Peyer's patch (tissue), 4 donors: Measurements from ENCODE around the gene MCF2L2. TPM values are rescaled to one million over a fixed set of nuclear protein-coding genes. Genes with fewer than 3 reads are reported as not detected.
A peak's percentile ranks its signal among the peaks of the same experiment; 100 is the strongest.

Source experiments
- DNase-seq, 3 donors: peaks; one replicate each; pipeline ENCODE4 v3.0.0-alpha.2; 2017 to 2019
- H3K27ac ChIP-seq, 4 donors: fragments of 200-600 bp; sonication (generic); one replicate each; pipeline ENCODE4 v1.5.1; 2016 to 2019
- H3K27me3 ChIP-seq, 2 donors: fragments of 200-600 bp; sonication (generic); one replicate each; pipeline ENCODE4 v1.5.1; 2019
- H3K36me3 ChIP-seq, 3 donors: fragments of 200-600 bp; sonication (generic); one replicate each; pipeline ENCODE4 v1.5.1; 2016 to 2019
- H3K4me1 ChIP-seq, 4 donors: fragments of 200-600 bp; sonication (generic); one replicate each; pipeline ENCODE4 v1.5.1; 2016 to 2019
- H3K4me3 ChIP-seq, 4 donors: fragments of 200-600 bp; sonication (generic); 1 replicate in 3 of 4; 2 replicates in 1 of 4; pipeline ENCODE4 v1.5.1; 2016 to 2019; ENCODE audit warnings: mild to moderate bottlenecking in 1 of 4
- H3K9me3 ChIP-seq, 4 donors: fragments of 200-600 bp; sonication (generic); one replicate each; pipeline ENCODE4 v1.5.1; 2016 to 2019; ENCODE audit warnings: mild to moderate bottlenecking in 1 of 4
- POLR2A ChIP-seq, 2 donors: fragments of 450-650 bp; IDR thresholded peaks; one replicate each; pipeline ENCODE4 v1.5.1; 2017; ENCODE audit warnings: antibody characterized with exemption in 2 of 2, mild to moderate bottlenecking in 2 of 2, moderate library complexity in 2 of 2
- total RNA-seq, 4 donors: library from RNA; depleted of rRNA; stranded (reverse); fragments of >200 nt; gene quantifications; one replicate each; pipeline ENCODE4 v1.1.0, GENCODE V29; 2016
- TF ChIP-seq, protein P1 (sequence below), 6 experiments: fragments of 450-650 bp in 4 of 6; fragments of 200-600 bp in 2 of 6; sonication (generic) in 1 of 6; IDR thresholded peaks; one replicate each; pipeline ENCODE4 v1.5.1; 2017 to 2019; ENCODE audit warnings: antibody characterized with exemption in 6 of 6, mild to moderate bottlenecking in 3 of 6, moderate library complexity in 1 of 6

The MCF2L2 gene
- total RNA-seq, 4 donors from 2014 or later = 0.67 to 12.4 (median 1.1) TPM

DNA sequence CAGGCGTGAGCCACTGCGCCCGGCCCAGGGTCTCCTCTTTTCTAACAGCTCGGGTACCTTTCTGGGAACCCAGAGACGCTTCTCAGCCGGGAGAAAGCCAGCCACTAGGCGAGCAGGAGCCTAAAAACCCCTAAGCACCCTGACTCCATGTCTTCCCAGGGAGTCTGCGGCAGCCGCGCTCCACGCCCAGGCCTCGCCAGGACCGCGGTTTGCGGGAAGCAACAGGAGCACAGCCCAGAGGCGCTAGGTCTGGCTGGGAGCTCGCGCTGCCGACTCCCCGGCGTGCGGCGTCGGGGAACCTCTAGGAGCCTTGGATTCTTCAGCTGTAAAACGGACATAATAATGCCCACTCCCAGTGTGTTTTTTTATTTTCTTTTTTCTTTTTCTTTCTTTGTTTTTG lies 264.9 kb downstream of the MCF2L2 start:
- peaks cover 0 to 24% (median 0%) of the 10 kb centered on the region in 4 donors for H3K9me3 ChIP-seq
- H3K4me1 ChIP-seq = peaks cover 0 to 11% (median 4%) of the 10 kb centered on the region in 4 donors
- no peaks in the 10 kb centered on the region for H3K27me3 ChIP-seq
- TF ChIP-seq POLR2A (IDR thresholded peaks at IDR 0.05) = no peak
- TF ChIP-seq, protein P1, sequence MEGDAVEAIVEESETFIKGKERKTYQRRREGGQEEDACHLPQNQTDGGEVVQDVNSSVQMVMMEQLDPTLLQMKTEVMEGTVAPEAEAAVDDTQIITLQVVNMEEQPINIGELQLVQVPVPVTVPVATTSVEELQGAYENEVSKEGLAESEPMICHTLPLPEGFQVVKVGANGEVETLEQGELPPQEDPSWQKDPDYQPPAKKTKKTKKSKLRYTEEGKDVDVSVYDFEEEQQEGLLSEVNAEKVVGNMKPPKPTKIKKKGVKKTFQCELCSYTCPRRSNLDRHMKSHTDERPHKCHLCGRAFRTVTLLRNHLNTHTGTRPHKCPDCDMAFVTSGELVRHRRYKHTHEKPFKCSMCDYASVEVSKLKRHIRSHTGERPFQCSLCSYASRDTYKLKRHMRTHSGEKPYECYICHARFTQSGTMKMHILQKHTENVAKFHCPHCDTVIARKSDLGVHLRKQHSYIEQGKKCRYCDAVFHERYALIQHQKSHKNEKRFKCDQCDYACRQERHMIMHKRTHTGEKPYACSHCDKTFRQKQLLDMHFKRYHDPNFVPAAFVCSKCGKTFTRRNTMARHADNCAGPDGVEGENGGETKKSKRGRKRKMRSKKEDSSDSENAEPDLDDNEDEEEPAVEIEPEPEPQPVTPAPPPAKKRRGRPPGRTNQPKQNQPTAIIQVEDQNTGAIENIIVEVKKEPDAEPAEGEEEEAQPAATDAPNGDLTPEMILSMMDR (IDR thresholded peaks at IDR 0.05) = no peak
- no peak overlapping the region for H3K27ac ChIP-seq
- DNase-seq = no peak
- no peaks in the 10 kb centered on the region for H3K36me3 ChIP-seq
- no peak overlapping the region for H3K4me3 ChIP-seq

DNA sequence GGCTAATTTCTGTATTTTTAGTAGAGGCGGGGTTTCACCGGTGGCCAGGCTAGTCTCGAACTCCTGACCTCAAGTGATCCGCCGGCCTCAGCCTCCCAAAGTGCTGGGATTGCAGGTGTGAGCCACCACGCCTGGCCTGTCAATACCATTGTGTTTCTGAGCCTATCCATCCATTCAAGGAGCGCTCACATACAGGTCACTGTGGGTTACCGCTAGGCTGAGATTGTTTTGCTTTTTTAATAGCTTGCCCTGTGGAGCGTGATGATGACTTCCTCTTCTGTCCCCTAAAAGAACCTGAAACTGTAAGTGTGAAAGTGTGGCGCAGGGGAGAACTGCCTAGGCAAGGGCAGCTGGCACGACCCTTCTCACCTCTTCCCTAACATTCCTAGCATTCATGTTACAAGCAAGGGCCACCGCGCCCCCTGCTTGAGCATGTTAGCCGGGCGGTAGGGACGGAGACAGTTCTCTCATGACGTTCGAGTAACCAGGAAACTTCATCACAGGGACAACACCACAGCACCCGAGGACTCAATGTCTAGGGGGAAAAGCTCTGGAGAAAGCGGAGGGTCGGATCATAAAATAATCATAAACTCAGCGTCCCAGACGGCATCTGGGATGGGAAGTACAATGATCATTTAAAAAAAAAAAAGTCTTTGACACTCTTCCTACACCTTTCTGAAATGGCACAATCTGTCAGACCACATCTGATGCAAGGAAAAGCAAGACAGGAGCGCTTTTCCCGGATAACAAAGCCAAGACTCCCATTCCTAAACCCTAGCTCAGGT lies 266.7 kb downstream of the MCF2L2 start:
- DNase-seq = peak in 2 of 3 donors; percentile 55 to 61
- peaks cover 0 to 11% (median 4%) of the 10 kb centered on the region in 4 donors for H3K4me1 ChIP-seq
- H3K9me3 ChIP-seq = peaks cover 0 to 24% (median 0%) of the 10 kb centered on the region in 4 donors
- no peaks in the 10 kb centered on the region for H3K36me3 ChIP-seq
- TF ChIP-seq POLR2A (IDR thresholded peaks at IDR 0.05) = no peak
- TF ChIP-seq, protein P1 (IDR thresholded peaks at IDR 0.05) = no peak
- H3K27ac ChIP-seq = no peak overlapping the region
- H3K27me3 ChIP-seq = no peaks in the 10 kb centered on the region
- peak overlapping the region; percentile 32 to 78 (median 64) for H3K4me3 ChIP-seq

DNA sequence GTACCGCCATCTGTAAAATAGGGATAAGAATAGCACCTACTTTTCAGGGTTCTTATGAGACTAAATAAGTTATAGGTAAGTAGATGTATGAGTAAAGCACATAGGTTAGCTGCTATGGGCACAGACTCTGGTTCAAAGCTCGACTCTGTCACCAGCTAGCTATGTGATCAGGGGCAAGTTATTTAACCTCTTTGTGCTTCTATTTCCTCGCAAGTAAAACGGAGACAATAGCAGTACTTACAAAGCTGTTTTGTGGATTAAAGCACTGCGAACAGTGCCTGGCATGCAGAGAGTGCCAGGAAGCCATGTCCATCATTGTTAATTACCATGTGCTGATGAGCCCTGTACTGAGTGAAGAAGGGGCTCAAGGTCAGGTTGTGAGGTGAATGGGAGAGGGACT lies 267.8 kb downstream of the MCF2L2 start:
- peaks cover 0 to 11% (median 4%) of the 10 kb centered on the region in 4 donors for H3K4me1 ChIP-seq
- TF ChIP-seq POLR2A (IDR thresholded peaks at IDR 0.05) = no peak
- TF ChIP-seq, protein P1 (IDR thresholded peaks at IDR 0.05) = no peak
- no peaks in the 10 kb centered on the region for H3K36me3 ChIP-seq
- H3K27ac ChIP-seq = no peak overlapping the region
- no peaks in the 10 kb centered on the region for H3K27me3 ChIP-seq
- peaks cover 0 to 24% (median 0%) of the 10 kb centered on the region in 4 donors for H3K9me3 ChIP-seq
- no peak overlapping the region for H3K4me3 ChIP-seq
- no peak for DNase-seq

DNA sequence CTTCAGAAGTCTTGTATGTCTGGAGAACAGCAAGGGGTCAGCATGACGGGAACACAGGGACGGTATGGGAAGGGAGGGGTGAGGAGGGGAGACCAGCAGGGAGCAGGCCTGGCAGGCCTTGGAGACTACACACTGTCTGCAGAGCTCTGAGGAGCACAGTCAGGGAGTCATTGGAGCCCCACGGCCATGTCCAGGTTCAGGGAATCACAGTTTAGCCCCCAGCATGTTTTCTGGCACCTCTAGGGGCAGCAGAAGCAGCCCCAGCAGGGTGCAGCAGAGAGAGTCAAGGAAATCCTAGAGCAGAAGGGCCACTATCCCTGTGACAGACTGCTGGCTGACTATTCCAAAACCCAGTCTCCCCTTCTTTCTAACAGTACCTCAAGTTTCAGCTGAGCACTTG lies 269.1 kb downstream of the MCF2L2 start:
- DNase-seq = no peak
- Histone ChIP-seq H3K4me1 (peaks cover 0 to 11% (median 4%) of the 10 kb centered on the region in 4 donors), H3K9me3 (peaks cover 0 to 20% (median 0%) of the 10 kb centered on the region in 4 donors), H3K27me3 (no peaks in the 10 kb centered on the region), H3K36me3 (no peaks in the 10 kb centered on the region), H3K4me3 (no peak overlapping the region), H3K27ac (no peak overlapping the region)
- TF ChIP-seq, protein P1 (IDR thresholded peaks at IDR 0.05) = no peak
- no peak for TF ChIP-seq POLR2A (IDR thresholded peaks at IDR 0.05)

DNA sequence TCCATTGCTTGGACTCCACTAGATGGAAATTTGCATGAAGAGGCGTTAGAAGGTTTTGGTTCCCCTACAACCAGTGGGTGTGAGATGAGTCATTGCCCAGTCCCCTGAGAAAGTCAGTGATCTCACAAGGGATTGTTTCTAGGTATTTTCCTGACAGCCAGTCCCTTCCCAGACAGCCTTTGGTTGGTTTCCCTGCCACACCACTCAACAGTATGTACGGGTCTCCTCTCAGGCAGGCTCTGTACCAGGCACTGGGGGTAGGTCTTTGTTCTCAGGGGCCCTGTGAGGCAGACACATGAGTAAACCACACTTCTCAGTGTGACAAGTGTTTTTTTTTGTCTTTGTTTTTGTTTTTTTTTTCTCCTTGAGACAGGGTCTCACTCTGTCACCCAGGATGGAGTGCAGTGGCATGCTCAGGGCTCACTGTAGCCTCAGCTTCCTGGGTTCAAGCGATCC lies 269.8 kb downstream of the MCF2L2 start:
- Histone ChIP-seq H3K36me3 (no peaks in the 10 kb centered on the region), H3K27ac (no peak overlapping the region), H3K27me3 (no peaks in the 10 kb centered on the region), H3K4me3 (no peak overlapping the region), H3K9me3 (peaks cover 0 to 20% (median 0%) of the 10 kb centered on the region in 4 donors), H3K4me1 (peaks cover 0 to 11% (median 4%) of the 10 kb centered on the region in 4 donors)
- TF ChIP-seq POLR2A (IDR thresholded peaks at IDR 0.05) = no peak
- TF ChIP-seq, protein P1 (IDR thresholded peaks at IDR 0.05) = no peak
- no peak for DNase-seq
